Activated T-helper 17 cell treated with anti-CD3 and anti-CD28 coated beads, Interleukin-2, amount 50 U/mL, for 72 hours (primary cell): ENCODE results near the gene CPAMD8. TPM values are rescaled to one million over a fixed set of nuclear protein-coding genes. Genes with fewer than 3 reads are reported as not detected.
"Not testable (repeated sequence)": the region's sequence is repeated elsewhere in the genome, so short reads cannot be mapped to it uniquely, and the experiment has no call there.

ENCODE experiments used
- ATAC-seq: fragments of 150-1000 bp; cut with Tn5 transposase; replicated peaks from 2 replicates; pipeline ENCODE4 v1.10.0; 2021; ENCODE audit warnings: mild to moderate bottlenecking, moderate library complexity
- H3K27ac Mint-ChIP-seq: one replicate; pipeline ENCODE4 v1.8.0; 2022; ENCODE audit warnings: mixed read lengths
- H3K27me3 Mint-ChIP-seq: one replicate; pipeline ENCODE4 v1.8.0; 2022; ENCODE audit warnings: mixed read lengths
- H3K36me3 Mint-ChIP-seq: one replicate; pipeline ENCODE4 v1.8.0; 2022; ENCODE audit warnings: low read depth, mild to moderate bottlenecking, mixed read lengths
- H3K4me1 Mint-ChIP-seq: one replicate; pipeline ENCODE4 v1.8.0; 2022; ENCODE audit warnings: mixed read lengths
- H3K4me3 Mint-ChIP-seq: one replicate; pipeline ENCODE4 v1.8.0; 2022; ENCODE audit warnings: mild to moderate bottlenecking, mixed read lengths
- H3K9me3 Mint-ChIP-seq: one replicate; pipeline ENCODE4 v1.8.0; 2022; ENCODE audit warnings: mixed read lengths
- total RNA-seq, 2 donors: library from RNA; stranded (reverse); gene quantifications; one replicate each; pipeline ENCODE4 v1.2.3, GENCODE V29; 2022

The CPAMD8 gene
- total RNA-seq, 2 donors from 2014 or later: 0.11 to 6.5 TPM

DNA sequence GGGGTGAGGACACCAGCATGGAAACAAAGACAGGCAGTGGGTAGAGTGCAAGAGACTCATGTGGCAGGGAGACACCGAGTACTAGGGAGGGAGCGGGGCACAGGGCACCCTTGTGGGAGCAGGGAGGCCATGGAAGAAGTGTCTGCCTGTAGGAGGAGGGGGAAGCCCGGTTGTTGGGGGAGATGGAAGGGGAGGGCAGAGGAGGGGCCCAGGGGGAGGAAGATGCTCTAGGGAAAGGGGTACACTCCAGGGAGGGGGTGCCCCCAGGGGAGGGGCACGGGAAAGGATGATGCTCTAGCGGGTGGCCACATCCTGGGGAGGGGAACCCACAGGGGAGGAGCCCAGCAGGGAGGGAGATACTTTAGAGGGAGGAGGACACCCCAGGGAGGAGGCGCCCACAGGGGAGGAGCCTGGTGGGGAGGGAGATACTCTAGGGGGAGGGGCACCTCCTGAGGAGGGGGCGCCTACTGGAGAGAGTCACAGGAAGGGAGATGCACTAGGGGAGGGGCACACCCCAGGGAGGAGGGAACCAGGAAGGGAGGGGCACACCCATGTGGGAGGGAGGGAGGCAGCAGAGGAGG lies 24.9 kb downstream of the CPAMD8 start:
- H3K27ac Mint-ChIP-seq: peak overlapping the region; percentile 90
- no peaks in the 10 kb centered on the region for H3K9me3 Mint-ChIP-seq
- peak overlapping the region; percentile 72 for H3K4me3 Mint-ChIP-seq
- peaks cover 8% of the 10 kb centered on the region for H3K4me1 Mint-ChIP-seq
- ATAC-seq: peak; percentile 86
- H3K27me3 Mint-ChIP-seq: no peaks in the 10 kb centered on the region
- no peaks in the 10 kb centered on the region for H3K36me3 Mint-ChIP-seq

DNA sequence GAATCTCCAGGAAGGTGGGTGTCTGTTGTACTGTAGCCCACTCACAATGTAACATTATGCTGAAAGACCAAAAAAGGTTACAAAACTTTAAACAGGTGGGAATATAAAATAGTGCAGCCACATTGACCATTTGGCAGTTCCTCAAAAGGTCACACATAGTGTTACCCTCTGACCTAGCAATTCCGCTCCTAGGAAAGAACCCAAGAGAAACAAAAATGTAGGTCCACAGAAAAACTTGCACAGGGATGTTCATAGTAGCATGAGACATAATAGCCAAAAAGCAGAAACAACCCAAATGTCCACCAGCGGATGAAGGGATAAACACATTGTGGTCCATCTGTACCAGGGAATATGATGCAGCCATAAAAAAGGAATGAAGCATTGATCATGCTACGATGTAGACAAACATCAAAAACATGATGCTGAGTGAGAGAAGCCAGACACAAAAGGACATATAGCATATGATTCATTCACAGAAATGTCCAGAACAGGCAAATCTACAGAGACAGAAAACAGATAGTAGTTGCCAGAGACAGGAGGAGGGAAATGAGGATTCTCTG lies 27.9 kb downstream of the CPAMD8 start:
- Mint-ChIP-seq H3K27me3 (no peaks in the 10 kb centered on the region), H3K9me3 (no peaks in the 10 kb centered on the region), H3K4me1 (peaks cover 8% of the 10 kb centered on the region), H3K36me3 (no peaks in the 10 kb centered on the region), H3K4me3 (no peak overlapping the region), H3K27ac (no peak overlapping the region)
- ATAC-seq: no peak

DNA sequence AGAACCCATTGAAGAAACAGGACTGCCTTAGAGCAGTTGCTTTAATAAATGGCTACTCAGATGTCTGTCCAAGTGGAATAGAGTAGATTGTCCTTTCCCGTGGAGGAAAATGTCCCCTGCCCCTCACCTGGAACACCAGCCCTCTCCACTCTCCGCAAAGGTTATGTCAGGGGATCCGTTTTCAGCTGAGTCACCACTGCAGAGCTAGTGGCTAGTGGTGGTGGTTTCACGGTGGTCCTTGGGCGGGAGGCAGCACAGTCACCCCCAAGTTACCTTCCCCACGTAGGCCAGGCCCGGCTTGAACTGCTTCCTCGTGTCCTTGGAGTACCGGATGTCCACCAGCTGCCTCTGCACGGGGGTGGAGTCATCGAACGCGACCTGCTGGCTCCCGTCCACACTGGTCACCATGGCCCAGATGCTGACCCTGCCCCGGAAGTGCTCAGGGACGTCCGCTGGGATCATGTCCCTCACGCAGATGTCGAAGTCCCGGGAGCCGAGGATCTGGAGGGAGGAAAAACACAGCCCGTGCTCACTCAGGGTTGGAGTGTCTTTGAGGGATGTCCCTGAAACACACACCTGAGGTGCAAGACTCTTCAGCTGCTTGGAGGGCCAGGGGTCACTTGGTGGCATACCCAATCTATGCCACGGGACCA lies 29.6 kb downstream of the CPAMD8 start:
- not testable (repeated sequence) for ATAC-seq, H3K9me3 Mint-ChIP-seq, H3K27ac Mint-ChIP-seq, H3K4me3 Mint-ChIP-seq, H3K27me3 Mint-ChIP-seq, H3K36me3 Mint-ChIP-seq, H3K4me1 Mint-ChIP-seq

DNA sequence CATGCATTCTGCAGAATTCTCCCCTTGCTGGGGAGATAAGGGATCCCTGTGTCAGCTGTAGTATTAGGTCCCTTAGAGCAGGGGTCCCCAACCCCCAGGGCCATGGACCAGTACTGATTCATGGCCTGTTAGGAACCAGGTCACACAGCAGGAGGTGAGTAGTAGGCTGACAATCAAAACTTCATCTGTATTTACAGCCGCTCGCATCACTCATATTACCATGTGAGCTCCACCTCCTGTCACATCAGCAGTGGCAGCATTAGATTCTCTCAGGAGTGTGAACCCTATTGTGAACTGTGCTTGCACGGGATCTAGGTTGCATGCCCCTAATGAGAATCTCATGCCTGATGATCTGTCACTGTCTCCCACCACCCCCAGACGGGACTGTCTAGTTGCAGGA lies 37.9 kb downstream of the CPAMD8 start:
- H3K4me3 Mint-ChIP-seq: no peak overlapping the region
- no peaks in the 10 kb centered on the region for H3K4me1 Mint-ChIP-seq
- H3K27me3 Mint-ChIP-seq: no peaks in the 10 kb centered on the region
- no peak for ATAC-seq
- no peak overlapping the region for H3K27ac Mint-ChIP-seq
- peaks cover 4% of the 10 kb centered on the region for H3K9me3 Mint-ChIP-seq
- no peaks in the 10 kb centered on the region for H3K36me3 Mint-ChIP-seq

DNA sequence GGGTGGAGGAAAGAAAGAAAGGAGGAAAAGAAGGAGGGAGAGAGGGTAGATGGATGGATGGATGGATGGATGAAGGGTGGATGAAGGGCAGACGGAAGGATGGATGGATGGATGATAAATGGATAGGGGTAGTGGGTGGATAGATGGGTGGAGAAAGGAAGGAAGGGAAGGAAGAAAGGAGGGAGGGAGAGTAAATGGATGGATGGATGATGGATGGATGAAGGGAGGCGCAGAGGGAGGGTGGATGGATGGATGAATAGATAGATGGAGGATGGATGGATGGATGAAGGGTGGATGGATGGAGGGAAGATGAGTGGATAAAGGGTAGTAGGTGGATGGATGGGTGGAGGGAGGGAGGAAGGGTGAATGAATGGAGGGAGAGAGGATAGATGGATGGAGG lies 41.2 kb downstream of the CPAMD8 start:
- Mint-ChIP-seq H3K9me3 (peaks cover 6% of the 10 kb centered on the region), H3K4me1 (no peaks in the 10 kb centered on the region)

DNA sequence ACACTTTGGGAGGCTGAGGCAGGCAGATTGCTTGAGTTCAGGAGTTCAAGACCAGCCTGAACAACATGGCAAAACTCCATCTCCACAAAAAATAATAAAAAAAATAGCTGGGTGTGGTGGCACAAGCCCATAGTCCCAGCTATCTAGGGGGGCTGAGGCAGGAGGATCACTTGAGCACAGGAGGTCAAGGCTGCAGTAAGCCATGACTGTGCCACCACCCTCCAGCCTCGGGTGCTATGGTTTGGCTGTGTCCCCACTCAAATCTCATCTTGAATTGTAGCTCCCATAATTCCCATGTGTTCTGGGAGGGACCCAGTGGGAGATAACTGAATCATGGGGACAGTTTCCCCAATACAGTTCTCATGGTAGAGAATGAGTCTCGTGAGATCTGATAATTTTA lies 44.0 kb downstream of the CPAMD8 start:
- H3K4me3 Mint-ChIP-seq, H3K4me1 Mint-ChIP-seq, H3K36me3 Mint-ChIP-seq, H3K27ac Mint-ChIP-seq, ATAC-seq: not testable (repeated sequence)
- peaks cover 13% of the 10 kb centered on the region for H3K27me3 Mint-ChIP-seq
- H3K9me3 Mint-ChIP-seq: peaks cover 12% of the 10 kb centered on the region

More for the DNA sequence above, 41.2 kb downstream of the CPAMD8 start:
- ATAC-seq: no peak
- Mint-ChIP-seq H3K36me3 (no peaks in the 10 kb centered on the region), H3K27ac (no peak overlapping the region), H3K4me3 (no peak overlapping the region), H3K27me3 (no peaks in the 10 kb centered on the region)

DNA sequence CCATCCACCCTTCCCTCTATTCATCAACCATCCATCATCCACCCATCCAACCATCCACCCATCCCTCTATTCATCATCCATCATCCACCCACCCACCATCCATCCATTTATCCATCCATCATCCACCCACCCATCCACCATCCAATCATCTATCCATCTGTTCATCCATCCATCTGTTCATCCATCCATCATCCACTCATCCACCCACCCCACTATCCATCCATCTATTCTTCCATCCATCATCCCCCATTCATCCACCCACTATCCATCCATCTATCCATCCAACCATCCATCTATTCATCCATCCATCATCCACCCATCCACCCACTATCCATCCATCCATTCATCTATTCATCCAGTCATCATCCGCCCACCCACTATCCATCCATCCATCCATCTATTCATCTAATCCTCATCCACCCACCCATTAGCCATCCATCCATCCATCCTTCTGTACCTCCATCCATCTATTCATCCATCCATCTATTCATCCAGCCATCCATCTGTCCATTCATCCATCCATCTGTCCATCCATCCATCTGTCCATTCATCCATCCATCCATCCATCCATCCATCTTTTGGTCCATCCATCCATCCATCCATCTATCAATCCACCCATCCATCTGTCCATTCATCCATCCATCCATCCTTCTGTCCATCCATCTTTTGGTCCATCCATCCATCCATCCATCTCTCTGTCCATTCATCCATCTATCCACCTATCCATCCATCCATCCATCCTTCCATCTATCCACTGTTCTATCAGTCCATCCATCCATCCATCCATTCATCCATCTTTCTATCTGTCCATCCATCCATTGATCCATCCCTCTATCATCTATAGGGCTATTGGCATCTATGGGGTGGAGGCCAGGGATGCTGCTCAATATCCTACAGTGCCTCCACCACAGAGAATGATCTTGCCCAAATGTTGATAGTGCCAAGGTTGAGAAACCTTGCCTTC lies 47.5 kb downstream of the CPAMD8 start:
- no peaks in the 10 kb centered on the region for H3K36me3 Mint-ChIP-seq
- H3K4me1 Mint-ChIP-seq: no peaks in the 10 kb centered on the region

DNA sequence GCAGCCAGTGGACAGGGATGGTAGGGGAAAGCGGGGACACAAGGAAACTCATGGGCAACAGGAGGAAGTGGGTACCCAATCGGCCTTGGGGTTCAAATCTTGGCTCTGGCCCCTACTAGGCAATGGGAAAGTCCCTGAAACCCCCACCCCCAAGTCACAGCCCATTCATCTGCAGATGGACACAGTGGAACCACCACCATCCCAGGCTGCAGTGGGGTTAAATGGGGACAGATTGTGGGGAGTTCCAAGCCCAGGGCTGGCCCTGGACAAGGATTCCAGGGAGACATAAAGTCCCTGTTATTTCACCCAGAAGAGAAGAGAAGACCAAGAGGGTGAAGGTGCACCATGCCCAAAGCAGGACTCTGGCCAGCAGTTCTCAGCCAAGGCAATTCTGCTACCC lies 48.5 kb downstream of the CPAMD8 start:
- Mint-ChIP-seq H3K9me3 (peaks cover 6% of the 10 kb centered on the region), H3K4me1 (no peaks in the 10 kb centered on the region), H3K4me3 (no peak overlapping the region), H3K36me3 (no peaks in the 10 kb centered on the region), H3K27me3 (peaks cover 13% of the 10 kb centered on the region), H3K27ac (no peak overlapping the region)
- ATAC-seq: no peak

More for the DNA sequence above, 47.5 kb downstream of the CPAMD8 start:
- ATAC-seq: no peak
- Mint-ChIP-seq H3K4me3 (no peak overlapping the region), H3K27ac (no peak overlapping the region), H3K9me3 (peaks cover 12% of the 10 kb centered on the region), H3K27me3 (peaks cover 13% of the 10 kb centered on the region)

DNA sequence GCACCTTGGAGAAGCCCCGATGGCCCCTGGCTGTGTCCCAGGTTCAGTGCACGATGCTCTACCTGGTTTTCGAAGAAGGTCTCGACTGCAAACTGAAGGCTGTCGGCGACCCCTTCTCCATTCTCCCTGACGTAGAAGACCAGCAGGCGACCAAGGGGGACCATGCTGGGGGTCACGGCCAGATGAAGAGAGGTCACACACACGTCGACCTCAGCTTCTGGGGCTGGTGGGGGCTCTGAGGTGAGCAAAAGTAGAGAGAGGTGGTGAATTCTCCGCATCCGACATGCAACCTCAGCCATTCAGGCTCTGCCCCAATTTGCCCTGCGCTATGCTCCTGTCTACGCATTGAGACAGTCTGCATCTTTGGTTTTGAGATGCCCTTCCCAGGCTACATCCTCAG lies 49.3 kb downstream of the CPAMD8 start:
- Mint-ChIP-seq H3K27me3 (peaks cover 13% of the 10 kb centered on the region), H3K36me3 (no peaks in the 10 kb centered on the region), H3K4me1 (no peaks in the 10 kb centered on the region), H3K4me3 (no peak overlapping the region), H3K27ac (no peak overlapping the region), H3K9me3 (peaks cover 6% of the 10 kb centered on the region)
- no peak for ATAC-seq

DNA sequence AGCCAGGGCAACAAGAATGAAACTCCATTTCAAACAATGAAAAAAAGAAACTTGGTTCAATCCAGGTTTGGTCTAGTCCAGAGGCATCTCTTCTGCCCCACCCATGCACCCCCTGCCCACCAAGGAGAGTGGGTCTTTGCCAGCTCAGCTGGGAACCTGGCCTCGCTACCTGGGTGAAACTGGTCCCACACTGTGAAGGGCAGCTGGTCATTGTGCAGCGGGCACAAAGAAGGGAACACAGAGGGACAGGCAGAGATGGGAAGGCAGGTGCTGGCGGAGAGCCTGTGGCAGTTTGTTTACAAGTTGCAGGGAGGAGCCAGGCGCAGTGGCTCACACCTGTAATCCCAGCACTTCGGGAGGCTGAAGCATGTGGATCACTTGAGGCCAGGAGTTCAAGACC lies 50.2 kb downstream of the CPAMD8 start:
- no peaks in the 10 kb centered on the region for H3K4me1 Mint-ChIP-seq
- no peaks in the 10 kb centered on the region for H3K36me3 Mint-ChIP-seq
- H3K27me3 Mint-ChIP-seq: peaks cover 13% of the 10 kb centered on the region
- no peak overlapping the region for H3K4me3 Mint-ChIP-seq
- peaks cover 6% of the 10 kb centered on the region for H3K9me3 Mint-ChIP-seq
- H3K27ac Mint-ChIP-seq: no peak overlapping the region
- no peak for ATAC-seq

DNA sequence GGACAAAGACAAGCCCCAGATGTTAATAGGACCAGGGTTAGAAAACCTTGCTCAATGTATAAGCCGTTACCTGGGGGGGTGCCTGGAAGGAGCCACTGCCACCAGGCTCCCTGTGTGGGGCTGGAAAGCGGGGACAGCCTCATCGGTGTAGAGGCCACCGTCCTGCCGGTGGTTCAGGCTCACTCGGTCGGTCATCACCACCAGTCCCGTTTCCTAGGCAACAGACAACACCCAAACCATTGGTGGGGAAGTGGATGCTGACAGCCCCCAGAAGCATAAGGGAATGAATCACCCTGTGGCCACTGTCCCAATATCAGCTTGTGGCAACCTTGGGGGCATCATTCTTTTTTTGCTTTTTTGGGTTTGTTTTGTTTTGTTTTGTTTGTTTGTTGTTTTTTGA lies 55.8 kb downstream of the CPAMD8 start:
- no peak for ATAC-seq
- H3K4me3 Mint-ChIP-seq: no peak overlapping the region
- peaks cover 8% of the 10 kb centered on the region for H3K9me3 Mint-ChIP-seq
- H3K36me3 Mint-ChIP-seq: no peaks in the 10 kb centered on the region
- no peaks in the 10 kb centered on the region for H3K4me1 Mint-ChIP-seq
- no peak overlapping the region for H3K27ac Mint-ChIP-seq
- peaks cover 4% of the 10 kb centered on the region for H3K27me3 Mint-ChIP-seq

DNA sequence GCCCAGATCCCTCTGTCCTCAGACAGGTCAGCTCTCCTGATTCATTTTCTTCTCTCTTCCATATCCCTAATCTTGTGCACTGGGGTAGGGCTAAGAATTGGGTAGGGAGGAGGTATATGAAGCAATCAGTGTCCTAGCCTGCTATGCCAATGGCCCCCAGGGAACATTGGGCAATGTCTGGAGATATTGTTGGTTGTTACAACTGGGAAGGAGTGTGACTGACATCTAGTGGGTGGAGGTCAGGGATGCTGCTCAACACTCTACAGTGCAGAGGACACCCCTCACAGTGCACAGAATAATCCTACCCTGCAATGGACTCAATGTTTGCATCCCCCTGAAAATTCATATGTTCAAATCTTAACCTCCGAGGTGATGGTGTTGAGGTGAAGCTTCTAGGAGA lies 57.5 kb downstream of the CPAMD8 start:
- no peak for ATAC-seq
- H3K4me1 Mint-ChIP-seq: no peaks in the 10 kb centered on the region
- H3K4me3 Mint-ChIP-seq: no peak overlapping the region
- no peak overlapping the region for H3K27ac Mint-ChIP-seq
- H3K36me3 Mint-ChIP-seq: no peaks in the 10 kb centered on the region
- H3K27me3 Mint-ChIP-seq: peaks cover 4% of the 10 kb centered on the region
- H3K9me3 Mint-ChIP-seq: peaks cover 8% of the 10 kb centered on the region

DNA sequence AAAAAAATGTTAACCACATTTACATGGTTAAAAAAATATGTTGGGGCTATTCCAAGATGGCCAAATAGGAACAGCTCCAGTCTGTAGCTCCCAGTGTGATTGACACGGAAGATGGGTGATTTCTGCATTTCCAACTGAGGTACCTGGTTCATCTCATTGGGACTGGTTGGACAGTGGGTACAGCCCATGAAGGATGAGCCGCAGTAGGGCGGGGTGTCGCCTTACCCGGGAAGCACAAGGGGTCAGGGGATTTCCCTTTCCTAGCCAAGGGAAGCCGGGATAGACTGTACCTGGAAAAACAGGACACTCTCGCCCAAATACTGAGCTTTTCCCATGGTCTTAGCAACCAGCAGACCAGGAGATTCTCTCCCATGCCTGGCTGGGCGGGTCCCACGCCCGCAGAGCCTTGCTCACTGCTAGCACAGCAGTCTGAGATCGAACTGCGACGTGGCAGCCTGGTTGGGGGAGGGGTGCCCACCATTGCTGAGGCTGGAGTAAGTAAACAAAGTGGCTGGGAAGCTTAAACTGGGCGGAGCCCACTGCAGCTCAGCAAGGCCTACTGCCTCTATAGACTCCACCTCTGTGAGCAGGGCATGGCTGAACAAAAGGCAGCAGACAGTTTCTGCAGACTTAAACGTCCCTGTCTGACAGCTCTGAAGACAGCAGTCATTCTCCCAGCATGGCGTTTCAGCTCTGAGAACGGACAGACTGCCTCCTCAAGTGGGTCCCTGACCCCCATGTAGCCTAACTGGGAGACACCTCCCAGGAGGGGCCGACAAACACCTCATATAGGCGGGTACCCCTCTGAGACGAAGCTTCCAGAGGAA lies 65.4 kb downstream of the CPAMD8 start:
- not testable (repeated sequence) for H3K36me3 Mint-ChIP-seq, H3K4me1 Mint-ChIP-seq, ATAC-seq, H3K9me3 Mint-ChIP-seq, H3K27ac Mint-ChIP-seq, H3K4me3 Mint-ChIP-seq
- H3K27me3 Mint-ChIP-seq: peaks cover 20% of the 10 kb centered on the region

DNA sequence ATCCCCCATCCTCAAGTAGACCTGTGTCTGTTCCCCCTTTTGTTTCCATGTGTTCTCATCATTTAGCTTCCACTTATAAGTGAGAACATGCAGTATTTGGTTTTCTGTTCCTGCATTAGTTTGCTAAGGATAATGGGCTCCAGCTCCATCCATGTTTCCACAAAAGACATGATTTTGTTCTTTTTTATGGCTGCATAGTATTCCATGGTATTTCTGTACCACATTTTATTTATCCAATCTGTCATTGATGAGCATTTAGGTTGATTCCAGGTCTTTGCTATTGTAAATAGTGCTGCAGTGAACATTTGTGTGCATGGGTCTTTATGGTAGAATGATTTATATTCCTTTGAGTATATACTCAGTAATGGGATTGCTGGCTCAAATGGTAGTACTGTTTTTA lies 68.3 kb downstream of the CPAMD8 start:
- peaks cover 16% of the 10 kb centered on the region for H3K27me3 Mint-ChIP-seq
- not testable (repeated sequence) for H3K4me3 Mint-ChIP-seq, ATAC-seq, H3K36me3 Mint-ChIP-seq, H3K9me3 Mint-ChIP-seq, H3K27ac Mint-ChIP-seq, H3K4me1 Mint-ChIP-seq
